Nephron progenitor cell (in vitro differentiated cells): ENCODE measurements around the gene CACNA1C.

Source experiments
- DNase-seq: peaks from one replicate; pipeline ENCODE4 v3.0.0; 2021
- H3K27ac Mint-ChIP-seq: 2 replicates; pipeline ENCODE4 v1.8.0; 2021; ENCODE audit warnings: mild to moderate bottlenecking, moderate library complexity, mixed read lengths
- H3K27me3 Mint-ChIP-seq: 2 replicates; pipeline ENCODE4 v1.8.0; 2021; ENCODE audit warnings: mild to moderate bottlenecking, low read depth, mixed read lengths; ENCODE audit not compliant: poor library complexity
- H3K36me3 Mint-ChIP-seq: 2 replicates; pipeline ENCODE4 v1.8.0; 2021; ENCODE audit warnings: low read depth, mixed read lengths
- H3K4me1 Mint-ChIP-seq: 2 replicates; pipeline ENCODE4 v1.8.0; 2021; ENCODE audit warnings: mixed read lengths
- H3K4me3 Mint-ChIP-seq: 2 replicates; pipeline ENCODE4 v1.8.0; 2021; ENCODE audit warnings: mild to moderate bottlenecking, moderate library complexity, mixed read lengths
- H3K9me3 Mint-ChIP-seq: 2 replicates; pipeline ENCODE4 v1.8.0; 2021; ENCODE audit warnings: mild to moderate bottlenecking, moderate library complexity, mixed read lengths
- CTCF ChIP-seq: fragments of 200-600 bp; sonication (generic); IDR thresholded peaks from 2 replicates; pipeline ENCODE4 v1.5.0; 2021; ENCODE audit warnings: antibody characterized with exemption

CACNA1C gene

GRCh38 chr12:2301531-2302461 lies 249.0 kb downstream of the CACNA1C start:
- no peak for DNase-seq
- TF ChIP-seq CTCF: no peak
- Mint-ChIP-seq H3K4me1 (peaks cover 72% of the 10 kb centered on the region), H3K9me3 (no peaks in the 10 kb centered on the region), H3K4me3 (no peak overlapping the region), H3K27me3 (peaks cover 19% of the 10 kb centered on the region), H3K36me3 (no peaks in the 10 kb centered on the region), H3K27ac (no peak overlapping the region)

- no peak for DNase-seq
- no peak for TF ChIP-seq CTCF
- Mint-ChIP-seq H3K36me3 (no peaks in the 10 kb centered on the region), H3K4me3 (no peak overlapping the region), H3K4me1 (peaks cover 64% of the 10 kb centered on the region), H3K27me3 (peaks cover 18% of the 10 kb centered on the region), H3K27ac (no peak overlapping the region), H3K9me3 (no peaks in the 10 kb centered on the region)
These were observed 250.2 kb downstream of the CACNA1C start for GRCh38 chr12:2302711-2303580.

- peak overlapping the region; percentile 42 for H3K27ac Mint-ChIP-seq
These were observed 251.4 kb downstream of the CACNA1C start for GRCh38 chr12:2304223-2304622.

GRCh38 chr12:2306012-2306411 lies 253.2 kb downstream of the CACNA1C start:
- Mint-ChIP-seq H3K27me3 (peaks cover 14% of the 10 kb centered on the region), H3K27ac (peak overlapping the region; percentile 49), H3K4me3 (peak overlapping the region; percentile 1), H3K36me3 (no peaks in the 10 kb centered on the region), H3K4me1 (peaks cover 61% of the 10 kb centered on the region), H3K9me3 (peaks cover 6% of the 10 kb centered on the region)
- no peak for TF ChIP-seq CTCF
- DNase-seq: no peak

More at GRCh38 chr12:2304223-2304622, 251.4 kb downstream of the CACNA1C start:
- Mint-ChIP-seq H3K4me1 (peaks cover 53% of the 10 kb centered on the region), H3K9me3 (peaks cover 6% of the 10 kb centered on the region), H3K4me3 (no peak overlapping the region), H3K27me3 (peaks cover 18% of the 10 kb centered on the region), H3K36me3 (no peaks in the 10 kb centered on the region)
- DNase-seq: no peak
- TF ChIP-seq CTCF: no peak

GRCh38 chr12:2306735-2307134 lies 253.9 kb downstream of the CACNA1C start:
- no peak for DNase-seq
- Mint-ChIP-seq H3K36me3 (no peaks in the 10 kb centered on the region), H3K9me3 (peaks cover 6% of the 10 kb centered on the region), H3K4me3 (no peak overlapping the region), H3K27ac (no peak overlapping the region), H3K4me1 (peaks cover 62% of the 10 kb centered on the region), H3K27me3 (peaks cover 7% of the 10 kb centered on the region)
- no peak for TF ChIP-seq CTCF
